DOHH2 (cell line): ENCODE measurements around the gene FKBP5.

Experiments
- H3F3A ChIP-seq: fragments of 200-600 bp; sonication (generic), shearing (Covaris generic); 2 replicates; pipeline ENCODE4 v1.6.0; 2016; ENCODE audit warnings: antibody characterized with exemption, mild to moderate bottlenecking; ENCODE audit not compliant: control insufficient read depth, insufficient read depth
- H3K27ac ChIP-seq: fragments of 200-600 bp; sonication (generic); 2 replicates; pipeline ENCODE4 v1.5.1; 2014; ENCODE audit warnings: low read depth, mild to moderate bottlenecking, low read length, moderate library complexity
- H3K27me3 ChIP-seq: fragments of 200-600 bp; sonication (generic); 2 replicates; pipeline ENCODE4 v1.6.1; 2014; ENCODE audit warnings: mild to moderate bottlenecking, low read length, mixed read lengths; ENCODE audit not compliant: control insufficient read depth
- H3K36me3 ChIP-seq: fragments of 200-600 bp; sonication (generic); 2 replicates; pipeline ENCODE4 v1.6.1; 2014; ENCODE audit warnings: mild to moderate bottlenecking, low read length, moderate library complexity, mixed read lengths; ENCODE audit not compliant: control insufficient read depth
- H3K4me1 ChIP-seq: fragments of 200-600 bp; sonication (generic); 2 replicates; pipeline ENCODE4 v1.6.1; 2014; ENCODE audit warnings: mild to moderate bottlenecking, low read length, mixed read lengths; ENCODE audit not compliant: control insufficient read depth
- H3K4me2 ChIP-seq: fragments of 200-600 bp; sonication (generic); 2 replicates; pipeline ENCODE4 v1.6.0; 2014; ENCODE audit warnings: mild to moderate bottlenecking, low read length, moderate library complexity
- H3K4me3 ChIP-seq: fragments of 200-600 bp; sonication (generic); 2 replicates; pipeline ENCODE4 v1.5.1; 2014; ENCODE audit warnings: mild to moderate bottlenecking, low read length, mixed read lengths
- H3K79me2 ChIP-seq: fragments of 200-600 bp; sonication (generic); 2 replicates; pipeline ENCODE4 v1.6.1; 2014; ENCODE audit warnings: mild to moderate bottlenecking, low read length, mixed read lengths; ENCODE audit not compliant: control insufficient read depth
- H3K9me2 ChIP-seq: fragments of 200-600 bp; sonication (generic); replicated peaks from 2 replicates; pipeline ENCODE4 v1.6.1; 2014; ENCODE audit warnings: mild to moderate bottlenecking, low read length, mixed read lengths; ENCODE audit not compliant: control insufficient read depth
- H3K9me3 ChIP-seq: fragments of 200-600 bp; sonication (generic); 2 replicates; pipeline ENCODE4 v1.6.1; 2014; ENCODE audit warnings: antibody characterized with exemption, low read length, mixed read lengths; ENCODE audit not compliant: control insufficient read depth, insufficient read depth
- H4K20me1 ChIP-seq: fragments of 200-600 bp; sonication (generic); 2 replicates; pipeline ENCODE4 v1.6.0; 2014; ENCODE audit warnings: low read depth, mild to moderate bottlenecking, antibody characterized with exemption, low read length, moderate library complexity; ENCODE audit not compliant: control insufficient read depth, insufficient read depth
- CTCF ChIP-seq: fragments of 200-600 bp; sonication (generic); IDR thresholded peaks from one replicate; pipeline ENCODE4 v1.5.1; 2014; ENCODE audit warnings: antibody characterized with exemption, mild to moderate bottlenecking, low read depth, low read length; ENCODE audit not compliant: poor library complexity, severe bottlenecking
- EZH2phosphoT487 ChIP-seq: fragments of 200-600 bp; sonication (generic); IDR thresholded peaks from 2 replicates; pipeline ENCODE4 v1.6.1; 2017; ENCODE audit warnings: borderline replicate concordance, mild to moderate bottlenecking, antibody characterized with exemption, low read length, moderate library complexity, mixed read lengths

FKBP5 gene

GRCh38 chr6:35708585-35708984, 19.9 kb upstream of the FKBP5 start:
- H3K4me1 ChIP-seq: peaks cover 19% of the 10 kb centered on the region
- H3K27me3 ChIP-seq: no peaks in the 10 kb centered on the region
- H3K4me3 ChIP-seq: no peak overlapping the region
- 0 out of 2 replicates have a peak, but pooled peaks cover 5% of the 10 kb centered on the region for H3F3A ChIP-seq
- H4K20me1 ChIP-seq: no peaks in the 10 kb centered on the region
- H3K79me2 ChIP-seq: no peaks in the 10 kb centered on the region
- no peaks in the 10 kb centered on the region for H3K36me3 ChIP-seq
- TF ChIP-seq EZH2phosphoT487 (no peak), CTCF (no peak)
- H3K27ac ChIP-seq: no peak overlapping the region
- H3K4me2 ChIP-seq: no peak overlapping the region
- H3K9me3 ChIP-seq: peaks cover 3% of the 10 kb centered on the region; the same call in 1 of the 2 replicates
- no peaks in the 10 kb centered on the region for H3K9me2 ChIP-seq

GRCh38 chr6:35707714-35708407, 19.1 kb upstream of the FKBP5 start:
- Histone ChIP-seq H3K4me2 (no peak overlapping the region), H3K4me3 (no peak overlapping the region), H3F3A (0 out of 2 replicates have a peak, but pooled peaks cover 5% of the 10 kb centered on the region), H3K27ac (no peak overlapping the region), H3K4me1 (peaks cover 12% of the 10 kb centered on the region), H3K79me2 (no peaks in the 10 kb centered on the region), H3K9me2 (no peaks in the 10 kb centered on the region), H3K9me3 (peaks cover 4% of the 10 kb centered on the region; the same call in 1 of the 2 replicates), H3K27me3 (no peaks in the 10 kb centered on the region), H4K20me1 (no peaks in the 10 kb centered on the region), H3K36me3 (no peaks in the 10 kb centered on the region)
- TF ChIP-seq EZH2phosphoT487 (no peak), CTCF (no peak)

DNA sequence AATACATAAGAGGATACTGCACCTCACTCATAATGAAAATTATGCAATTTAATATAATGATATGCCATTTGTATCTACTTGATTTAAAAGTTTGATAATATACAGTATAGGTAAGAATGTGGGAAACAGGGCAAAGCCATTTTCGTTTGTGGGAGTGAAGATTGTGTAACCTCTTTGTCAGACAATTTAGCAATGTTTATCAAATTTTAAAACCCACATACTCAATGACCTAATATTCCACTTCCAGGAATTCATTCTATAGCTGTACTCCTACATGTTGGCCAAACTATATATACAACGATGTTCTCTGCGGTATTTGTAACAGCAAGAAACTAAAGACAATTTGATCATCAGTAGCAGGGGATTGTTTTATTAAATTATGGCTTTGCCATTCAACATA, 17.8 kb upstream of the FKBP5 start:
- H3K4me3 ChIP-seq: no peak overlapping the region
- peaks cover 4% of the 10 kb centered on the region; the same call in 1 of the 2 replicates for H3K9me3 ChIP-seq
- no peaks in the 10 kb centered on the region for H4K20me1 ChIP-seq
- H3K36me3 ChIP-seq: no peaks in the 10 kb centered on the region
- TF ChIP-seq CTCF (no peak), EZH2phosphoT487 (no peak)
- no peaks in the 10 kb centered on the region for H3K27me3 ChIP-seq
- no peaks in the 10 kb centered on the region for H3K79me2 ChIP-seq
- H3K4me1 ChIP-seq: 0 out of 2 replicates have a peak, but pooled peaks cover 3% of the 10 kb centered on the region
- no peaks in the 10 kb centered on the region for H3K9me2 ChIP-seq
- no peak overlapping the region for H3K4me2 ChIP-seq
- no peak overlapping the region for H3K27ac ChIP-seq
- 0 out of 2 replicates have a peak, but pooled peaks cover 5% of the 10 kb centered on the region for H3F3A ChIP-seq
